C4-2B (cell line): ENCODE data around the gene SYNGR3.
"Not testable (repeated sequence)": the region's sequence is repeated elsewhere in the genome, so short reads cannot be mapped to it uniquely, and the experiment has no call there.

ENCODE experiments used
- H3K27ac ChIP-seq: fragments of 450-650 bp; 2 replicates; pipeline ENCODE4 v1.5.1; 2017
- CTCF ChIP-seq: fragments of 450-650 bp; conservative IDR thresholded peaks from 2 replicates; pipeline ENCODE4 v1.5.1; 2017; ENCODE audit warnings: mild to moderate bottlenecking
- ZFX ChIP-seq: fragments of 450-650 bp; IDR thresholded peaks from 2 replicates; pipeline ENCODE4 v1.6.1; 2017

The SYNGR3 gene

GRCh38 chr16:2029350-2029749 lies 39.6 kb downstream of the SYNGR3 start:
- H3K27ac ChIP-seq, result no peak overlapping the region; the same call in 1 of the 2 replicates
- TF ChIP-seq ZFX, result no peak
- TF ChIP-seq CTCF, result no peak

GRCh38 chr16:2030036-2030435 lies 40.3 kb downstream of the SYNGR3 start:
- no peak overlapping the region for H3K27ac ChIP-seq
- TF ChIP-seq CTCF (no peak), ZFX (no peak)

- no peak overlapping the region for H3K27ac ChIP-seq
- TF ChIP-seq ZFX (no peak), CTCF (no peak)
Measured at GRCh38 chr16:2031081-2031577, 41.4 kb downstream of the SYNGR3 start.

- H3K27ac ChIP-seq, result no peak overlapping the region
- TF ChIP-seq CTCF, result no peak
Measured at GRCh38 chr16:2032285-2033056, 42.7 kb downstream of the SYNGR3 start.

- H3K27ac ChIP-seq, result no peak overlapping the region
- TF ChIP-seq ZFX (no peak), CTCF (no peak)
Measured at GRCh38 chr16:2033057-2033908, 43.5 kb downstream of the SYNGR3 start.

GRCh38 chr16:2033909-2034695 lies 44.3 kb downstream of the SYNGR3 start:
- not testable (repeated sequence) for H3K27ac ChIP-seq

GRCh38 chr16:2034696-2035430 lies 45.1 kb downstream of the SYNGR3 start:
- TF ChIP-seq ZFX, result no peak
- no peak for TF ChIP-seq CTCF

More at GRCh38 chr16:2034696-2035430, 45.1 kb downstream of the SYNGR3 start:
- no peak overlapping the region for H3K27ac ChIP-seq
